HL-60/S4 treated with retinoic acid at 250 ng/mL for 4 days and 3 days (cell line): ENCODE results near the gene POFUT2.

Source experiments
- in situ Hi-C: fragments of 300-500 bp; cut with MboI; formaldehyde crosslinking; loops from 2 replicates; pipeline ENCODE4 v1.7.0; 2022; ENCODE audit warnings: low sequenced_read_pairs

Gene POFUT2, protein sequence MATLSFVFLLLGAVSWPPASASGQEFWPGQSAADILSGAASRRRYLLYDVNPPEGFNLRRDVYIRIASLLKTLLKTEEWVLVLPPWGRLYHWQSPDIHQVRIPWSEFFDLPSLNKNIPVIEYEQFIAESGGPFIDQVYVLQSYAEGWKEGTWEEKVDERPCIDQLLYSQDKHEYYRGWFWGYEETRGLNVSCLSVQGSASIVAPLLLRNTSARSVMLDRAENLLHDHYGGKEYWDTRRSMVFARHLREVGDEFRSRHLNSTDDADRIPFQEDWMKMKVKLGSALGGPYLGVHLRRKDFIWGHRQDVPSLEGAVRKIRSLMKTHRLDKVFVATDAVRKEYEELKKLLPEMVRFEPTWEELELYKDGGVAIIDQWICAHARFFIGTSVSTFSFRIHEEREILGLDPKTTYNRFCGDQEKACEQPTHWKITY

DNA sequence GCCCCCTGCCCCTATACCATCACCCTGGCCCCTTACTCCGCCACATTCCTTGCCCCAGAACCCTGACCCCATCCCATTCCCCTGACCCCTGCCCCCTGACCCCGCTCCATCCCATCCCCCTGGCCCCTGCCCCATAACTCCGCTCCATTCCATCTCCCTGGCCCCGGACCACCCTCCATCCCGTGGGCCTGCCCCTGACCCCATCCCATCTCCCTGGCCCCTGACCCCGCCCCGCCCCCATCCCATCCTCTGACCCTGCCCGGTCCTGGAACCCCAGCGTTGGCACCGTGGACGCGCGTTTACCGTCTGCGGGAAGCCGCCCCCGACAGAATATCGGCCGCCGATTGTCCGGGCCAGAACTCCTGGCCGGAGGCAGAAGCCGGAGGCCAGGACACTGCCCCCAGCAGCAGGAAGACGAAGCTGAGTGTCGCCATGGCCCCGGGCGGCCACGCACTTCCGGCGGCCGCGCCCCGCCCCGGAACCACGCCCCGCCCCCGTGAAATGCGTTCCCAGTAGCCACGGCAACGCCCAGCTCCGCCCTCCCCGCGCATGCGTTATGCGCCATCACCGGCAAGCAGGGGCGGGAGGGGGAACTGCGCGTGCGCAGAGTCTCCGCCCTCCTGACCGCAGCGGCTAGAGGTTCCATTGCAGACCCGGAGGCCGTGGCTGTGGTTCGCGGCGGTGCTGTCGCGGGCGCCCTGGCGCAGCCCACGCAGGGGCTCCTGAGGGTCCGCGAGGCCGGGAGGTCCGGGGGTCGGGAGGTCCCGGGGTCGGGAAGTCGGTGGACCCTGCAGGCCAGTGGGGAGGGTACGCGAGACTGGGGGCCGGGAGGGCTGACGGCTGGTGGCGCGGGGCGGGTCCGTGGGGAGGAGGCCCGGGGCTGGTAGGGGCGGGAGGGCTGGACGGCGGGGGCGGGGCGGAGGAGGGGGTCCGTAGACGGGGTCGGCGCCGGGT is at the start of gene POFUT2:
Gene POFUT2 (minus strand): TSS at position 458 of the 954 bp plus-strand sequence. CDS start 24 bp downstream, at position 434.
- in situ Hi-C loops = no loop called here

DNA sequence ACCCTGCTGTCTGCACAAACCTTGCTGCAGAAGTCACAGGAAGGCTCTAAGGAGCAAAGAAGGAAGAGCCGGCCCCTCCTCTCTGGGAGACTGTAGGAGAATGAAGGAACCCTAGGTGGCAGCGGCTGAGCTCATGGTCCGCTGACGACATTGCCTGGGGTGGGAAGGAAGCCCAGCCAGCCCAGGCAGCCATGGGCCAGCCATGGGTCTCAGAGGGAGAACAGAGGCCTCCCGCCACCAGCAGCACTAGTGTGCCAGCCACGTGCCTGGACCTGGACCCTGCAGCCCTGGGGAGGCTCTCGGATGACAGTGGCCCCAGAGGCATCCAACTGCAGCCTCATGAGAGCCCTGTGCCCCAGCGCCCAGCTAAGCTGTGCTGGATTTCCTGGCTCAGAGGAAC is 49.2 kb upstream of the POFUT2 start:
- in situ Hi-C loops = no loop called here

- in situ Hi-C loops = no loop called here
These were observed 48.8 kb upstream of the POFUT2 start for GRCh38 chr21:45336535-45336810.

DNA sequence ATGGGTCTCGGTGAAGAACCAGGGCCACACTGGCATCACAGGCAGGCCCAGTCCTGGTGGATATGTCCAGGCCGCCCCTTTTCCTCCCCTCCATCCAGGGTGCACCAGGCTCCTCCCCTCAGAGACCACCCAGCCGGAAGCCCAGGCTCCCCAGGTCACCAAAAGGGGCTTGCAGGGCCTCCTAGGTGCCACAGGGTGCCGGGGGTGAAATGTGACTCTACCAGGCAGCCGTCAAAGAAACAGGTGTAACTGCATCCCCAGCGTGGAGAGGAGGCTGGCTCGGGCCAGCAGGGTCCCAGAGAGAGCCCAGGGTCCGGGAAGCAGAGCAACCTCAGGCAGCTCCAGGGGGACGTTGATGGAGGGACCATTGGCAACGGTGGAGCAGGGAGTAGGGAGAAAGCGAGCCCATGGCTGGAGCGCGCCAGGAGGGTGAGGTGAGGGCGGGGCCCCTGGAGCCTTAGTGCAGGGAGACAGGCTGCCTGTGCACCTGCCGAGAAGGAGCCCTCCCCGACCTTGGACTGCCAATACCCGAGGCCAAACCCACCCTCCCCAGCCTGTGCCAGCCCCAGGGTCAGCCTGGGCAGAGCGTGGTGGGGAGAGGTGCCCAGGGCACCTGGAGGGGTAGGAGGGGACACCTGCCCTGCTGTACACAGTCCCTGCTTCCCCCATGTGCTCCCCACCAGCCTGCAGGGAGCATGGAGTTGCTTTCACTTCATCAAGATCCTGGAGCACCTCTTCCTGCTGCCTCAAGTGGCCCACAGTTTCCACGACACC is 48.3 kb upstream of the POFUT2 start:
- in situ Hi-C loops = no loop called here

GRCh38 chr21:45335151-45335760 is 47.6 kb upstream of the POFUT2 start:
- in situ Hi-C loops = no loop called here

- in situ Hi-C loops = no loop called here
These were observed 46.9 kb upstream of the POFUT2 start for GRCh38 chr21:45334591-45335081.

- in situ Hi-C loops = no loop called here
These were observed 46.4 kb upstream of the POFUT2 start for GRCh38 chr21:45334134-45334533.

GRCh38 chr21:45333583-45334121 is 46.0 kb upstream of the POFUT2 start:
- in situ Hi-C loops = no loop called here

DNA sequence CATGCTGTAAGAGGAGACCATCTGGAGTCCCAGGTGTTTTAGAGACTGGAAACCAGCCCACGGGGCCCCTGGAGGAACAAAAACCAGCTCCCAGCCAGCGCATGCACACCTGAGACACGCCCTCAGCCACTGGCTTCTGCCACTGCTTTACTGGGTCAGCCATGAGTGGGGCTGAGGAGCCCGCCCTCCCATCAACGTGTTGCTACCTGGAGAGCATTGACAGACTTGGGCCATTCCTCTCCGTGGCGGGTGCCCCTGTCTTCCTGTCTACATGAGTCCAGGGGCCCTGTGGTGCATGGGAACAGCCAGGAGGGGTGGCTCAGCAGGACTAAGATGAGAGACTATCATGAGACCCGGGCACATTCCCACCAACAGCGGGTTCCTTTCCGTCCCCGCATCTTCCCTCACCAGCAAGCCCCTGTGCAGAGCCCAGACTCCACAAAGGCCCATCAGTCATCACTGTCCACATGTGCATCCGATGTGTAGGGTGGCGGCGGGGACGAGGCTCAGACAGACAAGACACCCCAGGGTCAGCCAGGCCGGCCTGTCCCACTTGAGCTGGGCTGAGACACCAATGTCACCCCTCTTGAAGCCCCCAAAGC is 45.4 kb upstream of the POFUT2 start:
- in situ Hi-C loops = no loop called here

GRCh38 chr21:45332415-45332814 is 44.7 kb upstream of the POFUT2 start:
- in situ Hi-C loops = no loop called here

DNA sequence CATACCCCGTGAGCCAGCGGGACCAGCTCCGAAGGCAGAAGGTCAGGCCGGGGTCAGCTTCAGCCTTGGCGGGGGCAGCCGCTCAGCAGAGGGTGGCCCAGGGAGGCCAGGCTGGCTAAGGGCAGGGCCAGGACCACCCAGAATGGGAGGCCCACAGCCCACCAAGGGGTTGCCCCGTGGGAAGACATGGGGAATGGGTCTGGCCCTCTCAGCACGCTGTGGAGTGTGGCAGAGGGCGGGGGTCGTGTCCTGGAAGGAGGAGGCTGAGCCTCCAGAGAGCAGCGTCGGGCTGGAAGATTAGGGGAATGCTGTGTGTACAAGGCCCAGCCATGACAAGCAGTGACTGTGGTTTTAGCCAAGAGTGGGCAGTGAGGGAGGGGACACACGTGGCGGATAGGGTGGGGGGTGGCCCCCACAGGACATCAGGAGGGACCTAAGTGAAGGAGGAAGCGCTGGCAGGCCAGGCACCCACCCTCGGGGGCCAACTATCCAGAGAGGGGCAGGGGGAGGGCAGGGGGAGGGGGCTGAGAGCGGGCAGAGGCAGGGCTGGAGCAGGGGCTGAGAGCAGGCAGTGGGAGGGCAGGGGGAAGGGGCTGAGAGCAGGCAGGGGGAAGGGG is 43.9 kb upstream of the POFUT2 start:
- in situ Hi-C loops = no loop called here

GRCh38 chr21:45330851-45331261 is 43.2 kb upstream of the POFUT2 start:
- in situ Hi-C loops = no loop called here

GRCh38 chr21:45330075-45330781 is 42.5 kb upstream of the POFUT2 start:
- in situ Hi-C loops = no loop called here

- in situ Hi-C loops = no loop called here
These were observed 41.8 kb upstream of the POFUT2 start for GRCh38 chr21:45329261-45330074.

GRCh38 chr21:45328198-45329091 is 40.8 kb upstream of the POFUT2 start:
- in situ Hi-C loops = no loop called here

DNA sequence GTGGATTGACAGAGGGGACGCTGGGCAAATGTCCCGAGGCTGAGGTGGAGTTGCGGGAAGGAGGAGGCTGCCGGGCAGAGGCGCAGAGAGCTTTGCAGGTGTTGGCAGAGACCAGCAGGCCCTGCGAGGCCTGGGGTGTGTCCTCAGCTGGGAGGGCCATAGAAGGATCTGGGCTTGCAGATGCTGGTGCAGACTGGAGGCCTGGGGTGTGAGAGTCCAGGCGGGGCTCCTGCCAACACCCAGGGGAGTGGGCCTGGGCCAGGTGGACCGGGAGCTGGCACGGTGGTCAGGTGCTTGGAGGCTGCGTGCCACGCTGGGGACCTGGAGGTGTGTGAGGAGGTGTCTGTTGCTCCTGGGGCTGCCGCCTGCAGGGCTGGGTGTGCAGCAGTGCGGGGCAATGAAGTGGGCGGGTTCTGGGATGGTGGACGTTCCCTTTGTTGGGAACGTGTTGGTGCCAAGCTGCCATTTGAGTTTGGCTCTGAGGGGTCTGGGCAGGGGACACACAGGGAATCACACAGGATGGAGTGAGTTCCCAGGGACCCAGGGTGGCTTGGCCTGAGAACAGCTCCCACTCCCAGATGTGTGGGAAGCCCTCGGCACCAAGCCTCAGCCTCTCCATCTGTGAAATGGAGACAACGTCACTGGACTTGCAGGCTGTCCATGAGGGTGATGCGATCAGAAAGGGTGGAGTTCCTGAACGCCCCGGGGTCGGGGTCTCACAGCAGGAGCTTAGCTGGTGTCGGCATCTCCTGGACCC is 39.9 kb upstream of the POFUT2 start:
- in situ Hi-C loops = no loop called here
